Ramos (cell line): ENCODE measurements around the gene DCDC1.

Source experiments
- in situ Hi-C: fragments of 300-500 bp; cut with MboI; formaldehyde crosslinking; loops from one replicate; pipeline ENCODE4 v1.14.3; 2022; ENCODE audit warnings: low sequenced_read_pairs; ENCODE audit not compliant: unreplicated experiment

DCDC1 gene

GRCh38 chr11:31118566-31118965 lies 251.0 kb downstream of the DCDC1 start:
- in situ Hi-C loops: no loop called here

- in situ Hi-C loops: no loop called here
These were observed 252.5 kb downstream of the DCDC1 start for GRCh38 chr11:31117038-31117437.

- in situ Hi-C loops: no loop called here
These were observed 255.1 kb downstream of the DCDC1 start for GRCh38 chr11:31114442-31114841.

- in situ Hi-C loops: no loop called here
These were observed 258.7 kb downstream of the DCDC1 start for GRCh38 chr11:31110830-31111229.

GRCh38 chr11:31109446-31109845 lies 260.1 kb downstream of the DCDC1 start:
- in situ Hi-C loops: no loop called here

GRCh38 chr11:31107649-31108048 lies 261.9 kb downstream of the DCDC1 start:
- in situ Hi-C loops: no loop called here

GRCh38 chr11:31106968-31107576 lies 262.5 kb downstream of the DCDC1 start:
- in situ Hi-C loops: no loop called here

GRCh38 chr11:31106326-31106725 lies 263.2 kb downstream of the DCDC1 start:
- in situ Hi-C loops: no loop called here

GRCh38 chr11:31102875-31103274 lies 266.7 kb downstream of the DCDC1 start:
- in situ Hi-C loops: no loop called here

- in situ Hi-C loops: no loop called here
These were observed 267.2 kb downstream of the DCDC1 start for GRCh38 chr11:31102316-31102715.

GRCh38 chr11:31096191-31096805 lies 273.2 kb downstream of the DCDC1 start:
- in situ Hi-C loops: no loop called here

- in situ Hi-C loops: no loop called here
These were observed 276.9 kb downstream of the DCDC1 start for GRCh38 chr11:31092638-31093037.

GRCh38 chr11:31089117-31089516 lies 280.4 kb downstream of the DCDC1 start:
- in situ Hi-C loops: no loop called here

- in situ Hi-C loops: no loop called here
These were observed 299.9 kb downstream of the DCDC1 start for GRCh38 chr11:31069447-31070205.

GRCh38 chr11:31060880-31061279 lies 308.7 kb downstream of the DCDC1 start:
- in situ Hi-C loops: no loop called here

GRCh38 chr11:31059529-31059928 lies 310.0 kb downstream of the DCDC1 start:
- in situ Hi-C loops: no loop called here

- in situ Hi-C loops: no loop called here
These were observed 319.3 kb downstream of the DCDC1 start for GRCh38 chr11:31050061-31050765.

GRCh38 chr11:31045335-31045734 lies 324.2 kb downstream of the DCDC1 start:
- in situ Hi-C loops: no loop called here

GRCh38 chr11:31030138-31030792 lies 339.3 kb downstream of the DCDC1 start:
- in situ Hi-C loops: no loop called here

- in situ Hi-C loops: no loop called here
These were observed 343.2 kb downstream of the DCDC1 start for GRCh38 chr11:31026315-31026714.
